ENCODE measurements around the gene ZNF12. TPM values are rescaled to one million over a fixed set of nuclear protein-coding genes. Genes with fewer than 3 reads are reported as not detected.
"Not testable (repeated sequence)": the region's sequence is repeated elsewhere in the genome, so short reads cannot be mapped to it uniquely, and the experiment has no call there.

The ZNF12 gene
- total RNA-seq, 4 donors from 2014 or later: 20.5 to 32.2 (median 24.9) TPM

DNA sequence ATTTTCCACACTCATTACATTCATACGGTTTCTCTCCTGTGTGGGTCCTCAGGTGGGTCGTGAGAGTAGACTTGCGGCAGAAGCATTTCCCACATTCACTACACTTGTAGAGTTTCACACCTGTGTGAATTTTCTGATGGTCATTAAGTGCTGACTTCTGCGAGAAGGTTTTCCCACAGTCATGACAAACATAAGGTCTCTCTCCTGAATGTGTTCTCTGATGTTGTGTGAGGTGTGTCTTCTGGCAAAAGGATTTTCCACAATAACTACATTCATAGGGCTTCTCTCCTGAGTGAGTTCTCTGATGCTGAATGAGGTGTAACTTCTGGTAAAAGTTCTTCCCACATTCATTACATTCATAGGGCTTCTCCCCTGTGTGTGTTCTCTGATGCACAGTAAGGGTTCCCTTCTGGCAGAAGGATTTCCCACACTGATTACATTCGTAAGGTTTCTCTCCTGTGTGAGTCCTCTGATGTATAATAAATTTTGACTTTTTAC is 15.1 kb downstream of the ZNF12 start:
- Histone ChIP-seq H3K27me3 (no peaks in the 10 kb centered on the region), H3K4me3 (no peak overlapping the region), H3K36me3 (peaks cover 7 to 100% (median 27%) of the 10 kb centered on the region in 3 donors), H3K9me3 (peaks cover 0 to 98% (median 49%) of the 10 kb centered on the region in 4 donors), H3K4me1 (no peaks in the 10 kb centered on the region), H3K27ac (no peak overlapping the region)
- no peak for DNase-seq
- no peak for TF ChIP-seq POLR2A (IDR thresholded peaks at IDR 0.05)
- TF ChIP-seq, protein P1, sequence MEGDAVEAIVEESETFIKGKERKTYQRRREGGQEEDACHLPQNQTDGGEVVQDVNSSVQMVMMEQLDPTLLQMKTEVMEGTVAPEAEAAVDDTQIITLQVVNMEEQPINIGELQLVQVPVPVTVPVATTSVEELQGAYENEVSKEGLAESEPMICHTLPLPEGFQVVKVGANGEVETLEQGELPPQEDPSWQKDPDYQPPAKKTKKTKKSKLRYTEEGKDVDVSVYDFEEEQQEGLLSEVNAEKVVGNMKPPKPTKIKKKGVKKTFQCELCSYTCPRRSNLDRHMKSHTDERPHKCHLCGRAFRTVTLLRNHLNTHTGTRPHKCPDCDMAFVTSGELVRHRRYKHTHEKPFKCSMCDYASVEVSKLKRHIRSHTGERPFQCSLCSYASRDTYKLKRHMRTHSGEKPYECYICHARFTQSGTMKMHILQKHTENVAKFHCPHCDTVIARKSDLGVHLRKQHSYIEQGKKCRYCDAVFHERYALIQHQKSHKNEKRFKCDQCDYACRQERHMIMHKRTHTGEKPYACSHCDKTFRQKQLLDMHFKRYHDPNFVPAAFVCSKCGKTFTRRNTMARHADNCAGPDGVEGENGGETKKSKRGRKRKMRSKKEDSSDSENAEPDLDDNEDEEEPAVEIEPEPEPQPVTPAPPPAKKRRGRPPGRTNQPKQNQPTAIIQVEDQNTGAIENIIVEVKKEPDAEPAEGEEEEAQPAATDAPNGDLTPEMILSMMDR (IDR thresholded peaks at IDR 0.05): no peak

GRCh38 chr7:6691103-6691502 is 15.6 kb downstream of the ZNF12 start:
- Histone ChIP-seq H3K4me3 (no peak overlapping the region), H3K27ac (no peak overlapping the region), H3K36me3 (peaks cover 7 to 100% (median 22%) of the 10 kb centered on the region in 3 donors), H3K27me3 (no peaks in the 10 kb centered on the region), H3K9me3 (peaks cover 0 to 98% (median 48%) of the 10 kb centered on the region in 4 donors), H3K4me1 (no peaks in the 10 kb centered on the region)
- DNase-seq: no peak
- no peak for TF ChIP-seq POLR2A (IDR thresholded peaks at IDR 0.05)
- TF ChIP-seq, protein P1 (IDR thresholded peaks at IDR 0.05): no peak

- H3K27ac ChIP-seq: no peak overlapping the region
- no peaks in the 10 kb centered on the region for H3K36me3 ChIP-seq
- no peak overlapping the region for H3K4me3 ChIP-seq
- no peaks in the 10 kb centered on the region for H3K27me3 ChIP-seq
- H3K4me1 ChIP-seq: no peaks in the 10 kb centered on the region
- peaks cover 0 to 93% (median 34%) of the 10 kb centered on the region in 4 donors for H3K9me3 ChIP-seq
- TF ChIP-seq, protein P1 (IDR thresholded peaks at IDR 0.05): no peak
- no peak for TF ChIP-seq POLR2A (IDR thresholded peaks at IDR 0.05)
- no peak for DNase-seq
Observed at GRCh38 chr7:6680146-6680545, 26.6 kb downstream of the ZNF12 start.

GRCh38 chr7:6675807-6676405 is 30.8 kb downstream of the ZNF12 start:
- no peaks in the 10 kb centered on the region for H3K27me3 ChIP-seq
- TF ChIP-seq POLR2A (IDR thresholded peaks at IDR 0.05): no peak
- TF ChIP-seq, protein P1 (IDR thresholded peaks at IDR 0.05): no peak

GRCh38 chr7:6670851-6671250 is 35.9 kb downstream of the ZNF12 start:
- H3K4me1 ChIP-seq, H3K27me3 ChIP-seq, H3K4me3 ChIP-seq, H3K27ac ChIP-seq, H3K36me3 ChIP-seq, DNase-seq: not testable (repeated sequence)
- peaks cover 0 to 43% (median 9%) of the 10 kb centered on the region in 4 donors for H3K9me3 ChIP-seq

More at GRCh38 chr7:6675807-6676405, 30.8 kb downstream of the ZNF12 start:
- no peak for DNase-seq
- Histone ChIP-seq H3K27ac (no peak overlapping the region), H3K9me3 (peaks cover 0 to 85% (median 24%) of the 10 kb centered on the region in 4 donors), H3K4me1 (no peaks in the 10 kb centered on the region), H3K4me3 (no peak overlapping the region), H3K36me3 (no peaks in the 10 kb centered on the region)

DNA sequence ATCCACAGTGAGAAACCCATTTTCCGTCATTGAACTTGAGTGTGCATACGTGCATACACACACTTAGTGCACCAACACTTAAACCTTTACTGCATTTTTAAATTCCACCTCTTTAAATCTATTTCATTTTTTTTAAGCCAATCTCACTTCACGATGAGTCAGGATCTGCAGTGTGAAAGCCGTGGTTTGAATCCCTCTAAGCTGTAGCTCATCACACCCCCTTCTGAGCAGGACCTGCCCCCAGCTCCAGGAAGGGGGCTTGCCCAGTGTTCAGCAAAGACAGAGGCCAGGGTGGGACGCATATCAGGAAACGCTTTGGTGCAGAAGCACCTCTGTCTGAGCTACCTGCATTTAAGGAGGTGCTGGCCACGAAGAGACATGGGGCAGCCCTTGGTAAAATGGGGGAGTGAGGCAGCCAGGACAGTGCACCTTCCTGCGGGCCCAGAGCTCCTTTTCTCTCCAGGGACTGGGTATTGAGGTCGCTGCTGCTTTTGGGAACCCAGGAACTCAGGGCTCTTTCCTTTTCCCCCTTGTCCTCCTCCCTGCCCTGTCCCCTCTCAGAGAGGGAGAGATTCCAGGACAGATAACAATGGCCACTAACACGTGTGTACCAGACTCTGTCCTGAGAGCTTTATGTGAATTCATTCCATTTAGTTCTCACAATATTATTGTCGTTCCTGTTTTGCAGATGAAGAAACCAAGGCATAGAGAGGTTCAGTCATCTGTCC is 48.0 kb downstream of the ZNF12 start:
- Histone ChIP-seq H3K9me3 (peaks cover 0 to 2% (median 0%) of the 10 kb centered on the region in 4 donors), H3K27me3 (peaks cover 0 to 1% of the 10 kb centered on the region in 2 donors), H3K27ac (no peak overlapping the region), H3K4me1 (no peaks in the 10 kb centered on the region), H3K36me3 (peaks cover 0 to 19% (median 0%) of the 10 kb centered on the region in 3 donors), H3K4me3 (no peak overlapping the region)
- no peak for DNase-seq
- TF ChIP-seq, protein P1 (IDR thresholded peaks at IDR 0.05): no peak
- no peak for TF ChIP-seq POLR2A (IDR thresholded peaks at IDR 0.05)
